ENCODE data around the gene CACNA2D2.

CACNA2D2 gene

GRCh38 chr3:50382722-50383121, 120.7 kb downstream of the CACNA2D2 start:
- no peak for DNase-seq (ENCODE audit: low read depth)
- H3K4me3 ChIP-seq (ENCODE audit: low read depth, low read length) = no peak overlapping the region
- no peak for TF ChIP-seq CTCF (conservative IDR thresholded peaks at IDR 0.05; ENCODE audit: low read depth, low read length)

GRCh38 chr3:50381383-50381782, 122.1 kb downstream of the CACNA2D2 start:
- DNase-seq (ENCODE audit: low read depth) = no peak
- no peak for TF ChIP-seq CTCF (conservative IDR thresholded peaks at IDR 0.05; ENCODE audit: low read depth, low read length)
- no peak overlapping the region for H3K4me3 ChIP-seq (ENCODE audit: low read depth, low read length)

- TF ChIP-seq CTCF (conservative IDR thresholded peaks at IDR 0.05; ENCODE audit: low read depth, low read length) = no peak
- no peak for DNase-seq (ENCODE audit: low read depth)
- H3K4me3 ChIP-seq (ENCODE audit: low read depth, low read length) = no peak overlapping the region
These were observed 122.9 kb downstream of the CACNA2D2 start for GRCh38 chr3:50380405-50381085.

- H3K4me3 ChIP-seq (ENCODE audit: low read depth, low read length) = no peak overlapping the region
- no peak for TF ChIP-seq CTCF (conservative IDR thresholded peaks at IDR 0.05; ENCODE audit: low read depth, low read length)
- DNase-seq (ENCODE audit: low read depth) = no peak
These were observed 124.7 kb downstream of the CACNA2D2 start for GRCh38 chr3:50378757-50379156.

GRCh38 chr3:50378024-50378423, 125.4 kb downstream of the CACNA2D2 start:
- no peak for DNase-seq (ENCODE audit: low read depth)
- TF ChIP-seq CTCF (conservative IDR thresholded peaks at IDR 0.05; ENCODE audit: low read depth, low read length) = no peak
- H3K4me3 ChIP-seq (ENCODE audit: low read depth, low read length) = no peak overlapping the region

- TF ChIP-seq CTCF (conservative IDR thresholded peaks at IDR 0.05; ENCODE audit: low read depth, low read length) = peak; percentile 10
- DNase-seq (ENCODE audit: low read depth) = no peak
- H3K4me3 ChIP-seq (ENCODE audit: low read depth, low read length) = no peak overlapping the region
These were observed 128.0 kb downstream of the CACNA2D2 start for GRCh38 chr3:50375258-50375931.

Measured in choroid plexus epithelial cell (primary cell).